Articular chondrocyte of knee joint (primary cell): Measurements from ENCODE around the gene ARSK. TPM values are rescaled to one million over a fixed set of nuclear protein-coding genes. Genes with fewer than 3 reads are reported as not detected.

Experiments
- small RNA-seq: library from RNA; depleted of rRNA; stranded (forward); fragments of <200 nt; gene quantifications from one replicate; pipeline ENCODE3, GENCODE V24; 2012
- total RNA-seq: library from RNA; depleted of rRNA; stranded (reverse); fragments of >200 nt; gene quantifications from 2 replicates; pipeline ENCODE4 v1.2.3, GENCODE V29; 2012

ARSK gene, protein sequence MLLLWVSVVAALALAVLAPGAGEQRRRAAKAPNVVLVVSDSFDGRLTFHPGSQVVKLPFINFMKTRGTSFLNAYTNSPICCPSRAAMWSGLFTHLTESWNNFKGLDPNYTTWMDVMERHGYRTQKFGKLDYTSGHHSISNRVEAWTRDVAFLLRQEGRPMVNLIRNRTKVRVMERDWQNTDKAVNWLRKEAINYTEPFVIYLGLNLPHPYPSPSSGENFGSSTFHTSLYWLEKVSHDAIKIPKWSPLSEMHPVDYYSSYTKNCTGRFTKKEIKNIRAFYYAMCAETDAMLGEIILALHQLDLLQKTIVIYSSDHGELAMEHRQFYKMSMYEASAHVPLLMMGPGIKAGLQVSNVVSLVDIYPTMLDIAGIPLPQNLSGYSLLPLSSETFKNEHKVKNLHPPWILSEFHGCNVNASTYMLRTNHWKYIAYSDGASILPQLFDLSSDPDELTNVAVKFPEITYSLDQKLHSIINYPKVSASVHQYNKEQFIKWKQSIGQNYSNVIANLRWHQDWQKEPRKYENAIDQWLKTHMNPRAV
- 10.4 and 10.5 TPM in 2 replicates for total RNA-seq

GRCh38 chr5:95554647-95555548 lies at the start of gene ARSK, which contains the start of gene SKIC3:
TSS of gene ARSK (plus strand) at chr5:95555101. CDS start at chr5:95555279, 178 bp downstream.
TSS of gene SKIC3 (minus strand) at chr5:95554977. CDS start at chr5:95547150, 7,827 bp downstream.

GRCh38 chr5:95620030-95620869 lies 65.3 kb downstream of the ARSK start, which contains the start of gene GPR150:
TSS of gene GPR150 (plus strand) at chr5:95620087. CDS start at chr5:95620276, 189 bp downstream.

DNA sequence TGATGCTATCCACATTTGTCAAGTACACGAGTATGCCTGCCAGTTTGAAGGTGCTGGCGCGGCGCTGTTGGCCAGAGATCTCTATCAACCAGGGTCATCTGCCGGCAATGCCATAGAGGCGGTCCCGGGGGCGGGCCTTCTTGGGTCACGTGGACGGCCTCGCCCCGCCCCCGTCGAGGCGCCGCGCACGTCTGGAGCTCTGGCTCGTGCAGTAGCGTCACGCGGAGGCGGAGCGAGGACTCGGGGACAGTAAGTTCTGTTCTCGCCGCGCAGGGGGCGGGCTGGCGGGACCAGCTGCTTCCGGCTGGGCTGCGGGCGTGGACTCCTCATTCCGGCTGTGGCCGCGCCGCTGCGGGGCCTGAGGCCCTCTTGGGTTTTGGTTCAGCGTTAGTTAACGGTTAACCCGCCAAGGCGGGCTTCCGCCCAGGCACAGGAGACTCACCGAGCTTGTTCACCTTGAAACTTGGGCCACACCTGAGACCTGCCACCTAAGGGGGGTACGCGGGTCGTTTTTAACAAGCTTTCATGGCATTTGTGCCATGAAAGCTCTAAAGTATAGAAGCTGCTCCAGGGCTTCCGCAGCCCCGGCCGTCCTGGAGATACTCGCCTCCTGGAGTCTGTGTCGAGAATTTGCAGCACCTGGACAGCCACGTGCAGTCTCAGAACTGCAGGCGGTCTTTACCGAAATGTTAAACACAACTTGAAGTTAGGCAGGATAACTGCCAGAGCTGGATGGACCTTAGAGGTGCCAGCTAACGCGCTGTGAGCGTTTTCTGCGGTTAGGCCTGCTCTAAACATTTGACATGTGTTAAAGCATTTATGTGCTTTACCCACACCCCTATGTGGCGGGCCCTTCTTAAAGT lies 91.9 kb downstream of the ARSK start, which contains the start of gene RFESD:
Gene RFESD, plus strand, starts transcription at position 209 of the 863 bp plus-strand sequence. CDS start 5,495 bp downstream, outside the sequence.

Small RNAs within 50 kb of the gene (small RNA-seq; reads per million reads assigned to genes)
- not detected for gene RNU6-308P

Other genes starting within 250 kb of the ARSK start
- gene FAM81B, start 163.7 kb upstream of the ARSK start, total RNA-seq = not detected in 2 replicates
- 159 and 165 TPM in 2 replicates for gene SKIC3, start 124 bp upstream of the ARSK start, total RNA-seq
- gene GPR150, start 65.0 kb downstream of the ARSK start, total RNA-seq = under 0.01 TPM in 1 of 2 replicates, not detected in the other
- gene RFESD, start 91.7 kb downstream of the ARSK start, total RNA-seq = 3.4 and 4.1 TPM in 2 replicates
- 0.11 and 1.7 TPM in 2 replicates for gene SPATA9, start 127.9 kb downstream of the ARSK start, total RNA-seq
- 279 and 344 TPM in 2 replicates for gene RHOBTB3, start 176.2 kb downstream of the ARSK start, total RNA-seq